MG63 (cell line): ENCODE data around the gene NGB. TPM values are rescaled to one million over a fixed set of nuclear protein-coding genes. Genes with fewer than 3 reads are reported as not detected.
"Not testable (repeated sequence)": the region's sequence is repeated elsewhere in the genome, so short reads cannot be mapped to it uniquely, and the experiment has no call there.

Experiments
- DNase-seq: peaks from one replicate; pipeline ENCODE4 v3.0.0-alpha.2; 2020
- H3K27me3 ChIP-seq: fragments of 250-450 bp; sonication (Bioruptor Pico); 2 replicates; pipeline ENCODE4 v1.5.1; 2020; ENCODE audit warnings: mild to moderate bottlenecking, moderate library complexity
- H3K36me3 ChIP-seq: fragments of 250-450 bp; sonication (Bioruptor Pico); 2 replicates; pipeline ENCODE4 v1.5.1; 2020; ENCODE audit warnings: mild to moderate bottlenecking, moderate library complexity
- H3K4me3 ChIP-seq: fragments of 250-450 bp; sonication (Bioruptor Pico); 2 replicates; pipeline ENCODE4 v1.5.1; 2020; ENCODE audit warnings: mild to moderate bottlenecking, moderate library complexity
- H3K9me3 ChIP-seq: fragments of 250-450 bp; sonication (Bioruptor Pico); 2 replicates; pipeline ENCODE4 v1.5.1; 2020; ENCODE audit warnings: mild to moderate bottlenecking, moderate library complexity
- total RNA-seq: library from RNA; depleted of rRNA; stranded (reverse); fragments of >200 nt; shearing (Covaris generic); gene quantifications from 2 replicates; pipeline ENCODE4 v1.2.3, GENCODE V29; 2014; ENCODE audit warnings: low replicate concordance; rRNA removed

The NGB gene
- not detected in 2 replicates for total RNA-seq

GRCh38 chr14:77271113-77271710, at the start of gene NGB:
Gene NGB (minus strand): TSS chr14:77271206. CDS start chr14:77270937, 269 bp downstream.
- Histone ChIP-seq H3K4me3 (no peak within 1 kb of the TSS), H3K9me3 (no peaks in the 10 kb centered on the region), H3K36me3 (no peaks in the 10 kb centered on the region), H3K27me3 (peaks cover 10% of the 10 kb centered on the region)
- DNase-seq, result no peak

GRCh38 chr14:77320238-77320935, 49.4 kb upstream of the NGB start, which contains the start of gene POMT2:
Gene POMT2 (minus strand): TSS chr14:77320883. CDS start chr14:77320681, 202 bp downstream.
- Histone ChIP-seq H3K36me3 (no peaks in the 10 kb centered on the region), H3K9me3 (no peaks in the 10 kb centered on the region), H3K27me3 (no peaks in the 10 kb centered on the region), H3K4me3 (peak within 1 kb of the TSS; percentile 88)
- DNase-seq, result peak; percentile 82

- Histone ChIP-seq H3K9me3 (no peaks in the 10 kb centered on the region), H3K36me3 (no peaks in the 10 kb centered on the region), H3K4me3 (peak overlapping the region; percentile 88), H3K27me3 (no peaks in the 10 kb centered on the region)
- DNase-seq, result no peak
These were observed 48.4 kb upstream of the NGB start for GRCh38 chr14:77319422-77319821.

- H3K4me3 ChIP-seq, DNase-seq, H3K9me3 ChIP-seq, H3K36me3 ChIP-seq, H3K27me3 ChIP-seq: not testable (repeated sequence)
These were observed 47.8 kb upstream of the NGB start for GRCh38 chr14:77318756-77319155.

- Histone ChIP-seq H3K9me3 (no peaks in the 10 kb centered on the region), H3K36me3 (no peaks in the 10 kb centered on the region), H3K4me3 (no peak overlapping the region), H3K27me3 (no peaks in the 10 kb centered on the region)
- DNase-seq, result no peak
These were observed 47.1 kb upstream of the NGB start for GRCh38 chr14:77318006-77318553.

- Histone ChIP-seq H3K4me3 (no peak overlapping the region), H3K27me3 (no peaks in the 10 kb centered on the region), H3K36me3 (no peaks in the 10 kb centered on the region), H3K9me3 (no peaks in the 10 kb centered on the region)
- no peak for DNase-seq
These were observed 45.9 kb upstream of the NGB start for GRCh38 chr14:77316872-77317301.

- H3K9me3 ChIP-seq, result no peaks in the 10 kb centered on the region
- H3K4me3 ChIP-seq, result no peak overlapping the region
- no peaks in the 10 kb centered on the region for H3K36me3 ChIP-seq
- no peak for DNase-seq
- H3K27me3 ChIP-seq, result no peaks in the 10 kb centered on the region
These were observed 45.1 kb upstream of the NGB start for GRCh38 chr14:77316195-77316505.

GRCh38 chr14:77314539-77315457, 43.8 kb upstream of the NGB start:
- no peaks in the 10 kb centered on the region for H3K27me3 ChIP-seq
- H3K4me3 ChIP-seq, result no peak overlapping the region
- no peaks in the 10 kb centered on the region for H3K9me3 ChIP-seq
- H3K36me3 ChIP-seq, result no peaks in the 10 kb centered on the region
- DNase-seq, result no peak

- Histone ChIP-seq H3K9me3 (no peaks in the 10 kb centered on the region), H3K4me3 (no peak overlapping the region), H3K36me3 (no peaks in the 10 kb centered on the region), H3K27me3 (no peaks in the 10 kb centered on the region)
- DNase-seq, result peak; percentile 75
These were observed 43.0 kb upstream of the NGB start for GRCh38 chr14:77314043-77314442.

- H3K27me3 ChIP-seq, result no peaks in the 10 kb centered on the region
- no peak overlapping the region for H3K4me3 ChIP-seq
- no peak for DNase-seq
- H3K36me3 ChIP-seq, result no peaks in the 10 kb centered on the region
- H3K9me3 ChIP-seq, result no peaks in the 10 kb centered on the region
These were observed 42.4 kb upstream of the NGB start for GRCh38 chr14:77313371-77313770.

- Histone ChIP-seq H3K4me3 (no peak overlapping the region), H3K36me3 (no peaks in the 10 kb centered on the region), H3K27me3 (no peaks in the 10 kb centered on the region), H3K9me3 (no peaks in the 10 kb centered on the region)
- no peak for DNase-seq
These were observed 40.2 kb upstream of the NGB start for GRCh38 chr14:77311217-77311616.

GRCh38 chr14:77310026-77310425, 39.0 kb upstream of the NGB start:
- DNase-seq, result peak; percentile 26
- H3K36me3 ChIP-seq, result no peaks in the 10 kb centered on the region
- no peak overlapping the region for H3K4me3 ChIP-seq
- H3K9me3 ChIP-seq, result no peaks in the 10 kb centered on the region
- no peaks in the 10 kb centered on the region for H3K27me3 ChIP-seq

GRCh38 chr14:77309131-77309530, 38.1 kb upstream of the NGB start:
- peaks cover 4% of the 10 kb centered on the region; the same call in 1 of the 2 replicates for H3K36me3 ChIP-seq
- no peak for DNase-seq
- no peak overlapping the region for H3K4me3 ChIP-seq
- no peaks in the 10 kb centered on the region for H3K27me3 ChIP-seq
- no peaks in the 10 kb centered on the region for H3K9me3 ChIP-seq

- Histone ChIP-seq H3K4me3 (no peak overlapping the region), H3K9me3 (no peaks in the 10 kb centered on the region), H3K27me3 (no peaks in the 10 kb centered on the region), H3K36me3 (peaks cover 8% of the 10 kb centered on the region)
- peak; percentile 27 for DNase-seq
These were observed 36.0 kb upstream of the NGB start for GRCh38 chr14:77306851-77307496.

- peaks cover 8% of the 10 kb centered on the region for H3K36me3 ChIP-seq
- no peaks in the 10 kb centered on the region for H3K9me3 ChIP-seq
- no peaks in the 10 kb centered on the region for H3K27me3 ChIP-seq
- no peak overlapping the region for H3K4me3 ChIP-seq
- no peak for DNase-seq
These were observed 35.4 kb upstream of the NGB start for GRCh38 chr14:77306416-77306815.

- Histone ChIP-seq H3K9me3 (no peaks in the 10 kb centered on the region), H3K27me3 (no peaks in the 10 kb centered on the region), H3K4me3 (no peak overlapping the region), H3K36me3 (peaks cover 8% of the 10 kb centered on the region)
- no peak for DNase-seq
These were observed 34.7 kb upstream of the NGB start for GRCh38 chr14:77305696-77306095.
